GM12875 (cell line): Measurements from ENCODE around the gene MAG.
"Not testable (repeated sequence)": the region's sequence is repeated elsewhere in the genome, so short reads cannot be mapped to it uniquely, and the experiment has no call there.

ENCODE experiments used
- H3K4me3 ChIP-seq: one replicate; pipeline ENCODE4 v1.5.1; 2011; ENCODE audit warnings: low read depth, low read length, control low read depth
- CTCF ChIP-seq: IDR thresholded peaks from 2 replicates; pipeline ENCODE4 v1.5.1; 2011; ENCODE audit warnings: low read depth, mild to moderate bottlenecking, control low read depth, inconsistent platforms, low read length, moderate library complexity, borderline replicate concordance; ENCODE audit not compliant: insufficient read depth

Gene MAG

GRCh38 chr19:35279374-35279773 is 12.6 kb upstream of the MAG start:
- no peak overlapping the region for H3K4me3 ChIP-seq
- no peak for TF ChIP-seq CTCF

GRCh38 chr19:35279985-35280821 is 11.8 kb upstream of the MAG start:
- no peak overlapping the region for H3K4me3 ChIP-seq
- TF ChIP-seq CTCF, result no peak

- no peak overlapping the region for H3K4me3 ChIP-seq
- TF ChIP-seq CTCF, result no peak
These were observed 10.7 kb upstream of the MAG start for GRCh38 chr19:35281303-35281702.

- H3K4me3 ChIP-seq, result no peak overlapping the region
- TF ChIP-seq CTCF, result no peak
These were observed 7.5 kb upstream of the MAG start for GRCh38 chr19:35284153-35285094.

GRCh38 chr19:35285095-35285449 is 6.9 kb upstream of the MAG start:
- no peak overlapping the region for H3K4me3 ChIP-seq
- no peak for TF ChIP-seq CTCF

- H3K4me3 ChIP-seq, result not testable (repeated sequence)
These were observed 6.5 kb upstream of the MAG start for GRCh38 chr19:35285465-35285864.

- not testable (repeated sequence) for H3K4me3 ChIP-seq
These were observed 5.9 kb upstream of the MAG start for GRCh38 chr19:35286101-35286500.

- no peak for TF ChIP-seq CTCF
- no peak overlapping the region for H3K4me3 ChIP-seq
These were observed 4.2 kb upstream of the MAG start for GRCh38 chr19:35287713-35288112.
